Posterior vena cava (tissue), 2 donors: ENCODE measurements around the gene MAN1C1. TPM values are rescaled to one million over a fixed set of nuclear protein-coding genes. Genes with fewer than 3 reads are reported as not detected.
"Not testable (repeated sequence)": the region's sequence is repeated elsewhere in the genome, so short reads cannot be mapped to it uniquely, and the experiment has no call there.

ENCODE experiments used
- DNase-seq: peaks from one replicate; pipeline ENCODE4 v3.0.0-alpha.2; 2020; ENCODE audit warnings: low spot score
- intact Hi-C, 2 donors: fragments of 100-400 bp; cut with DNase I; formaldehyde crosslinking; loops; one replicate each; pipeline versions ENCODE4 v1.14.1 to v1.14.2; 2022 to 2023
- total RNA-seq, 2 donors: library from RNA; stranded (reverse); fragmentation: NEBNext Ultra II Directional; extraction: Animal tissue kit (Norgen Biotek cat#: 25700); gene quantifications; one replicate each; pipeline ENCODE4 v1.2.1, GENCODE V29; 2021
- donor health status: DM: yes; HTN: yes; CAD: no.
- donor health status: DM: yes; HTN: yes; CAD: no.

Gene MAN1C1
- total RNA-seq, 2 donors from 2014 or later: 15.0 to 29.4 TPM

GRCh38 chr1:25684216-25684965, 67.8 kb downstream of the MAN1C1 start:
- peak; percentile 85 for DNase-seq
- intact Hi-C loops: no loop called here

GRCh38 chr1:25685211-25685750, 68.7 kb downstream of the MAN1C1 start:
- intact Hi-C loops: no loop called here
- DNase-seq: peak; percentile 55

- DNase-seq: peak; percentile 93
- intact Hi-C loops: no loop called here
These were observed 69.5 kb downstream of the MAN1C1 start for GRCh38 chr1:25685938-25686665.

- DNase-seq: peak; percentile 55
- intact Hi-C loops: no loop called here
These were observed 70.8 kb downstream of the MAN1C1 start for GRCh38 chr1:25687221-25688017.

- intact Hi-C loops: no loop called here
These were observed 72.0 kb downstream of the MAN1C1 start for GRCh38 chr1:25688390-25689119.

GRCh38 chr1:25689686-25690381, 73.2 kb downstream of the MAN1C1 start:
- DNase-seq: peak; percentile 49
- intact Hi-C loops: loop anchor here (5.0 to 10.0 kb wide), 4 partner anchors 68 to 1928 kb away; partner anchors contain the start of gene MAN1C1 (in 1 of the 2)

More at GRCh38 chr1:25688390-25689119, 72.0 kb downstream of the MAN1C1 start:
- DNase-seq: peak; percentile 81

GRCh38 chr1:25690396-25690956, 73.9 kb downstream of the MAN1C1 start:
- intact Hi-C loops: loop anchor here (5.0 to 10.0 kb wide), 4 partner anchors 68 to 1928 kb away; partner anchors contain the start of gene MAN1C1 (in 1 of the 2)
- peak; percentile 67 for DNase-seq

GRCh38 chr1:25691211-25691610, 74.6 kb downstream of the MAN1C1 start:
- intact Hi-C loops: loop anchor here (5.0 to 10.0 kb wide), 4 partner anchors 69 to 1929 kb away; partner anchors contain the start of gene MAN1C1 (in 1 of the 2)
- DNase-seq: peak; percentile 19

GRCh38 chr1:25692560-25692959, 76.0 kb downstream of the MAN1C1 start:
- intact Hi-C loops: loop anchor here (5.0 to 10.0 kb wide), 4 partner anchors 70 to 1930 kb away; partner anchors contain the start of gene MAN1C1 (in 1 of the 2)
- DNase-seq: no peak

GRCh38 chr1:25694167-25695007, 77.8 kb downstream of the MAN1C1 start:
- DNase-seq: peak; percentile 78
- intact Hi-C loops: loop anchor here (5.0 to 10.0 kb wide), 4 partner anchors 72 to 1932 kb away; partner anchors contain the start of gene MAN1C1 (in 1 of the 2)

GRCh38 chr1:25695090-25695770, 78.6 kb downstream of the MAN1C1 start:
- peak; percentile 94 for DNase-seq
- intact Hi-C loops: loop anchor here in 1 of 2 donors (10.0 kb wide), 1 partner anchor 100 kb away; no protein-coding TSS in a partner anchor

GRCh38 chr1:25695771-25696311, 79.2 kb downstream of the MAN1C1 start:
- intact Hi-C loops: loop anchor here in 1 of 2 donors (10.0 kb wide), 1 partner anchor 99 kb away; no protein-coding TSS in a partner anchor
- DNase-seq: no peak

GRCh38 chr1:25696643-25697042, 80.1 kb downstream of the MAN1C1 start:
- not testable (repeated sequence) for DNase-seq
- intact Hi-C loops: loop anchor here in 1 of 2 donors (10.0 kb wide), 1 partner anchor 98 kb away; no protein-coding TSS in a partner anchor

GRCh38 chr1:25697435-25698217, 81.0 kb downstream of the MAN1C1 start:
- no peak for DNase-seq
- intact Hi-C loops: loop anchor here in 1 of 2 donors (10.0 kb wide), 1 partner anchor 97 kb away; no protein-coding TSS in a partner anchor
